Hindlimb muscle (tissue), 1 donor: ENCODE measurements around the gene PRLR. TPM values are rescaled to one million over a fixed set of nuclear protein-coding genes. Genes with fewer than 3 reads are reported as not detected.
"Not testable (repeated sequence)": the region's sequence is repeated elsewhere in the genome, so short reads cannot be mapped to it uniquely, and the experiment has no call there.

Source experiments
- DNase-seq: peaks from one replicate; pipeline ENCODE4 v3.0.0-alpha.2; 2013
- polyA plus RNA-seq: library from polyadenylated mRNA; unstranded; fragments of 120-200 nt; gene quantifications from one replicate; pipeline ENCODE4 v1.2.1, GENCODE V29; 2013; ENCODE audit not compliant: insufficient read length

The PRLR gene
- polyA plus RNA-seq, 1 donor = 0.15 TPM

GRCh38 chr5:35122819-35123218 is 107.5 kb downstream of the PRLR start:
- DNase-seq = no peak

- DNase-seq = no peak
Observed at GRCh38 chr5:35120715-35121114, 109.6 kb downstream of the PRLR start.

- no peak for DNase-seq
Observed at GRCh38 chr5:35117967-35118366, 112.3 kb downstream of the PRLR start.

- no peak for DNase-seq
Observed at GRCh38 chr5:35115920-35116319, 114.4 kb downstream of the PRLR start.

GRCh38 chr5:35114698-35115097 is 115.6 kb downstream of the PRLR start:
- DNase-seq = no peak

GRCh38 chr5:35112300-35112699 is 118.0 kb downstream of the PRLR start:
- DNase-seq = no peak

GRCh38 chr5:35104550-35104949 is 125.7 kb downstream of the PRLR start:
- DNase-seq = not testable (repeated sequence)

GRCh38 chr5:35103637-35104299 is 126.5 kb downstream of the PRLR start:
- no peak for DNase-seq

- not testable (repeated sequence) for DNase-seq
Observed at GRCh38 chr5:35101720-35102119, 128.6 kb downstream of the PRLR start.

- DNase-seq = no peak
Observed at GRCh38 chr5:35101016-35101415, 129.3 kb downstream of the PRLR start.

- no peak for DNase-seq
Observed at GRCh38 chr5:35098214-35098613, 132.1 kb downstream of the PRLR start.

- no peak for DNase-seq
Observed at GRCh38 chr5:35096932-35097331, 133.4 kb downstream of the PRLR start.

- DNase-seq = peak; percentile 16
Observed at GRCh38 chr5:35096216-35096615, 134.1 kb downstream of the PRLR start.

GRCh38 chr5:35095366-35095765 is 134.9 kb downstream of the PRLR start:
- DNase-seq = no peak

- DNase-seq = no peak
Observed at GRCh38 chr5:35094948-35095347, 135.3 kb downstream of the PRLR start.

GRCh38 chr5:35092703-35093102 is 137.6 kb downstream of the PRLR start:
- no peak for DNase-seq

GRCh38 chr5:35091704-35092103 is 138.6 kb downstream of the PRLR start:
- DNase-seq = no peak

- peak; percentile 44 for DNase-seq
Observed at GRCh38 chr5:35089334-35090314, 140.7 kb downstream of the PRLR start.

GRCh38 chr5:35087991-35088390 is 142.3 kb downstream of the PRLR start:
- DNase-seq = no peak

- DNase-seq = no peak
Observed at GRCh38 chr5:35083150-35083549, 147.1 kb downstream of the PRLR start.

- no peak for DNase-seq
Observed at GRCh38 chr5:35082530-35082929, 147.8 kb downstream of the PRLR start.

GRCh38 chr5:35081134-35081533 is 149.2 kb downstream of the PRLR start:
- no peak for DNase-seq

- no peak for DNase-seq
Observed at GRCh38 chr5:35073160-35073559, 157.1 kb downstream of the PRLR start.

- no peak for DNase-seq
Observed at GRCh38 chr5:35069188-35069587, 161.1 kb downstream of the PRLR start.
